DND-41 (cell line): ENCODE results near the gene UCP2.
"Not testable (repeated sequence)": the region's sequence is repeated elsewhere in the genome, so short reads cannot be mapped to it uniquely, and the experiment has no call there.

Experiments
- CTCF ChIP-seq: IDR thresholded peaks from 2 replicates; pipeline ENCODE4 v1.5.1; 2012; ENCODE audit warnings: borderline replicate concordance, low read length, moderate library complexity, mild to moderate bottlenecking; ENCODE audit not compliant: poor library complexity, severe bottlenecking; ENCODE audit errors: extremely low read depth
- EZH2 ChIP-seq: IDR thresholded peaks from 3 replicates; pipeline ENCODE4 v1.6.1; 2012; ENCODE audit warnings: borderline replicate concordance, low read depth, mild to moderate bottlenecking, moderate library complexity, low read length, inconsistent platforms; ENCODE audit not compliant: severe bottlenecking

- not testable (repeated sequence) for TF ChIP-seq CTCF, EZH2
These were observed 3.0 kb upstream of the UCP2 start for GRCh38 chr11:73985661-73986060.
